Measurements from ENCODE around the gene ABCC9.
"Not testable (repeated sequence)": the region's sequence is repeated elsewhere in the genome, so short reads cannot be mapped to it uniquely, and the experiment has no call there.

ABCC9 gene

GRCh38 chr12:21815306-21816062 is 125.7 kb downstream of the ABCC9 start:
- no peak for DNase-seq (ENCODE audit: low read depth)

GRCh38 chr12:21814814-21815213 is 126.4 kb downstream of the ABCC9 start:
- DNase-seq (ENCODE audit: low read depth), result no peak

DNA sequence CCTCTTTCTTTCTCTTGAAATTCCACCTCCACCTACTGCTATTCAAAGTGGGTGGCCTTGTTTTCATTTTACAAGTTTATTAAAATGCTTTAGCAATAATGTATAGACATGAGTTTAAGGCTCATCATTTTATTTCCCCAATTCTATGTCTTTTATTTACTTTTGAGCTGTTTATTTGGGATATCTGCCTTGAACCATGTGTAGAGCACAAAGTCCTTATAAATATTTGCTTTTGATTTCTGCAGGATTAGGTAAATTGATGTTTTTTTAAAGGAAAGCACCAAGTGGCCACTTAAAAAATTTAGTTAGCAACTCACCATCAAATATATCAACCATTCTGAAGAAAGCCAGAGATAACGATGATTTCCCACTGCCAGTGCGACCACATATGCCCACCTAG is 126.9 kb downstream of the ABCC9 start:
- no peak for DNase-seq (ENCODE audit: low read depth)

DNA sequence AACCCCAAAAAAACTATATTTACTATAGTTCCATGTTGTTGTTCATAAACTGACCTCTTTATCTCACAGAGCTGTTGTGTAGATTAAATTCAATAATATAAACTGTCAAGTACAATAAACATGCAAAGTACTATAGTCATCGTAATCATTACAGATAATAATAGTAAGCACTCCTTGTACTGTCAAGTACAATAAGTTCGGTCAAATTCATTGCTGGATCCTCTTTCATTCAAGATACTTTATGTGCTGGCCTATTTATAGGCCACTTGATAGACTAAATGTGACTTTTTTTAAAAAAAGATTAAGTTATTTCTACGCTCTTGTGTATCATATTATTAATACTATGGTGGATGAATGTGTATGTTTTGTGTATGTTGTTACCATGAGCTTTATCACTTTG is 127.5 kb downstream of the ABCC9 start:
- DNase-seq (ENCODE audit: low read depth), result no peak

GRCh38 chr12:21813125-21813524 is 128.1 kb downstream of the ABCC9 start:
- no peak for DNase-seq (ENCODE audit: low read depth)

DNA sequence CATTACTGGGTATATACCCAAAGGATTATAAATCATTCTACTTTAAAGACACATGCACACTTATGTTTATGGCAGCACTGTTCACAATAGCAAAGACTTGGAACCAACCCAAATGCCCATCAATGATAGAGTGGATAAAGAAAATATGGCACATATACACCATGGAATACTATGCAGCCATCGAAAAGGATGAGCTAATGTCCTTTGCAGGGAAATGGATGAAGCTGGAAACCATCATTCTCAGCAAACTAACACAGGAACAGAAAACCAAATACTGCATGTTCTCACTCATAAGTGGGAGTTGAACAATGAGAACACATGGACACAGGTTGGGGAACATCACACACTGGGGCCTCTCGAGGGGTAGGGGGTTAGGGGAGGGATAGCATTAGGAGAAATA is 128.9 kb downstream of the ABCC9 start:
- DNase-seq (ENCODE audit: low read depth), result not testable (repeated sequence)

GRCh38 chr12:21809100-21809499 is 132.1 kb downstream of the ABCC9 start:
- no peak for DNase-seq (ENCODE audit: low read depth)

DNA sequence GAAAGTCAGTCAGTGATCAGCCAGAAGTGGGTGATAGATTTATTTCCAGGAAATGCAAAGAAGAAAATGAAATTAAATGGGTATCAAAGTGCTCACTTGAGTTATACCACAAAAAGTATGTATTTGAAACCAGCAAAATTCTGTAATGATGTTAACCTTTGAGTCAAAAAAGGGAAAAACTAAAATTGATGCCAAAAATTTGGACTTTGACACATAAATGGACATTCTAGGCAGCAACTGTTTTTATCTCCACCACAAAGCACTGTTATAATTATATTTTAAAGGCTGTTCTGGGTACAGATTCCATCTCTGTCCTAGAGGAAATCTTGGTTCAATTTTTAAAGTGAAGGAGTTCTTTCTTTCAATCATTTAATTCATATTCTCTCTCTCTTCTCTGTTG is 135.0 kb downstream of the ABCC9 start:
- no peak for DNase-seq (ENCODE audit: low read depth)

DNA sequence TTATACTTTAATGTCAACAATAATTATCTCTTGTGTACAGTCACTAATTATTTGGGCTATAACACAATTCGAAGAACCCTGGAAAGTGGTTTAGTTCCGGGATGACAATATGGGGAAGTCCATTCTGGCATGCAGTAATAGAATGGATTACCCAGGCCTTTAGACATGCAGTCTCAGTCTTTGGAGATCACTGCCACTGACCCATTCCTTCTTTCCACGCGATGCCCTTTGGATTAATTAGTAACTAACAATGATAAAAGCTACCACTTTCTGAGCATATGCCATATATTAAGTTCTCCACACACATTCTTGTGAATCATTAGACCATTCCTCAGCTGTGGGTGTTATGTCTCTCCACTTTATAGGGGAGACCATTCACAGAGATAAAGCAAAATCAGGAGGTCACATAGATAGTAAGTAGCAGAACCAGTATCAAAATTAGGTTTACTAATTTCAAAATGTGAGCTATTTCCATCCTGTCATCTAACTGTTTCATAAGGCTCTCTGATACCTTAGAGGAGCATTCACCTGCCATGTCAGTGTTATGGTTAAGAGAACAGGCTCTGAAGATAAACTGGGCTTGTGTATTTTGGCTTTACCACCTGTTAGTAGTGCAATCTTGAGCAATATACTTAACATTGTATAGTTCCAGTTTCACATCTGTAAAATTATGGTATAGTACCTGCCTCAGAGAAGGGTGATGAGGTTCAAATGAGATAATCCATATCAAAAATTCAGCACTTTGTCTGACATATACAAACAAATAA is 139.5 kb downstream of the ABCC9 start:
- no peak for DNase-seq (ENCODE audit: low read depth)

- no peak for DNase-seq (ENCODE audit: low read depth)
Observed at GRCh38 chr12:21800011-21800410, 141.2 kb downstream of the ABCC9 start.

- DNase-seq (ENCODE audit: low read depth), result no peak
Observed at GRCh38 chr12:21797539-21797938, 143.7 kb downstream of the ABCC9 start.

DNA sequence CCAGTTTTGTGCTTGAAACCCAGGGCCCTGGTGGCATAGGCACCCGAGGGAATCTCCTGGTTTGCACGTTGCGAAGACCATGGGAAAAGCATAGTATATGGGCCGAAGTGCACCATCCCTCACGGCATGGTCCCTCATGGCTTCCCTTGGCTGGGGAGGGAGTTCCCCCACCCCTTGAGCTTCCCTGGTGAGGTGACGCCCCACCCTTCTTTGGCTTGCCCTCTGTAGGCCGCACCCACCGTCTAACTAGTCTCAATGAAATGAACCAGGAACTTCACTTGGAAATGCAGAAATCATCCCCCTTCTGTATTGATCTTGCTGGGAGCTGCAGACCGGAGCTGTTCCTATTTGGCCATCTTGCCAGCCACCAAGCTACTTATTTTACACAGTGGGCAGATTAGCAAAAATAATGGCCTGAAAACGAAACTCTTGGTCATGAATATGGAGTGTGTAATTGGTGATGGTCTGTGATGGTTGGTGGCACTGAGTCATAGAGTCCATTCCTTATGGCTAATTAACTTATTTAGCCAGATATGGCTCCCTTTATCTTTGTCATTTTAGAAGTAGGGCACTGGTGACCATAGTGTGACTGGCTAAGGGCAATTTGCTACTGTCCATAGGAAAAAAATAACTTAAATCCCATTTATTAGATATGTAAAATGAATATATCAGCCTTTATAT is 145.4 kb downstream of the ABCC9 start:
- no peak for DNase-seq (ENCODE audit: low read depth)

DNA sequence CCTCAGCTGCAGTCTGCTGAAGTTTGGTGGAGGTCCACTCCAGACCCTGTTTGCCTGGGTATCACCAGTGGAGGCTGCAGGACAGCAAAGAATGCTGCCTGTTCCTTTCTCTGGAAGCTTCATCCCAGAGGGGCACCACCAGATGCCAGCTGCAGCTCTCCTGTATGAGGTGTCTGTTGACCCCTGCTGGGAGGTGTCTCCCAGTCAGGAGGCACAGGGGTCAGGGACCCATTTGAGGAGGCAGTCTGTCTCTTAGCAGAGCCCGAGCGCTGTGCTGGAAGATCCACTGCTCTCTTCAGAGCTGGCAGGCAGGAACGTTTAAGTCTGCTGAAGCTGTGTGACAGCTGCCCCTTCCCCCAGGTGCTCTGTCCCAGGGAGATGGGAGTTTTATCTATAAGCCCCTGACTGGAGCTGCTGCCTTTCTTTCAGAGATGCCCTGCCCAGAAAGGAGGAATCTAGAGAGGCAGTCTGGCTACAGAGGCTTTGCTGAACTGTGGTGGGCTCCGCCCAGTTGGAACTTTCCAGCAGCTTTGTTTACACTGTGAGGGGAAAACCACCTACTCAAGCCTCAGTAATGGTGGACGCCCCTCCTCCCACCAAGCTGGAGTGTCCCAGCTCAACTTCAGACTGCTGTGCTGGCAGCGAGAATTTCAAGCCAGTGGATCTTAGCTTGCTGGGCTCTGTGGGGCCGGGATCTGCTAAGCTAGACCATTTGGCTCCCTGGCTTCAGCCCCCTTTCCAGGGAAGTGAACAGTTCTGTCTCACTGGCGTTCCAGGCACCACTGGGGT is 146.2 kb downstream of the ABCC9 start:
- DNase-seq (ENCODE audit: low read depth), result not testable (repeated sequence)

- not testable (repeated sequence) for DNase-seq (ENCODE audit: low read depth)
Observed at GRCh38 chr12:21789687-21790086, 151.5 kb downstream of the ABCC9 start.

DNA sequence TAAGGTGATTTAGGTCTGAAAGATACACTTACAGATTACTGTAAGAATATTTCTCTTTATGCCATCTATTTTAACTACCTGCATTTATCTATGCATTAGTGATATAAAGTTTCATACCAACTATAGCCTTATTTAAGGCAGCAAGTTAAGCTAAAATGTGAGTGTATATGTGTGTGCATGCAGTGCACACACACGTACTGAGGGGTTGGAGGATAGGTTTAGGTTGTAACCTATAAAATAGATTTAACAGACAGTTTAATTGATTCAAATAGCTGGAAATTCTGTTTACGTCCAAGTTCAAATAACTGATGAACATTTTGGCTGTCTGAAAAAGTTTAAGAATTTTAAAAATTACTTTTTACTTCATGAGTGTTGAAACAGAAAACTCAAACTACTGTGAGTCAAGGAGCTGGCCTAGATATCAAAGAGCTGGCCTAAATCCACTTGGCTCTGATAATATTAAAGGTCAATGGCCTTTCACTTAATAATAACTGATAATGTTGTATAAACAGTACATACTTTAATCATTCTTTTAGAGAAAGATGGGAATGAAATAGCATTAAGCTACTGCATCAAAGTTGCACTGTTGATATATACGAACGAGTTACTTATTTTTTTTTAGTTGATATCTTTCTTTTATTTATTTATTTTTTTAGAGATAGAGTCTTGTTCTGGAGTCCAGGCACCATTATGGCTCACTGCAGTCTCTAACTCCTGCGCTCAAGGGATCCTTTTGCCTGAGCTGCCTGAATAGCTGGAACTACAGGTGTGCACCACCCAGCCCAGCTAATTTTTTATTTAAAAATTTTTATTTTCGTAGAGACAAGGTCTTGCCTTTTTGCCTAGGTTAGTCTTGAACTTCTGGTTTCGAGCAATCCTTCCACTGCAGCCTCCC is 152.9 kb downstream of the ABCC9 start:
- no peak for DNase-seq (ENCODE audit: low read depth)

GRCh38 chr12:21786041-21786531 is 155.1 kb downstream of the ABCC9 start:
- no peak for DNase-seq (ENCODE audit: low read depth)

DNA sequence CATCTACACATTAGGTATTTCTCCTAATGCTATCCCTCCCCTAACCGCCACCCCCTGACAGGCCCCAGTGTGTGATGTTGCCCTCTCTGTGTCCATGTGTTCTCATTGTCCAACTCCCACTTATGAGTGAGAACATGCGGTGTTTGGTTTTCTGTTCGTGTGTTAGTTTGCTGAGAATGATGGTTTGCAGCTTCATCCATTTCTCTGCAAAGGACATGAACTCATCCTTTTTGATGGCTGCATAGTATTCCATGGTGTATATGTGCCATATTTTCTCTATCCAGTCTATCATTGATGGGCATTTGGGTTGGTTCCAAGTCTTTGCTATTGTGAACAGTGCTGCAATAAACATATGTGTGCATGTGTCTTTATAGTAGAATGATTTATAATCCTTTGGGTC is 158.5 kb downstream of the ABCC9 start:
- DNase-seq (ENCODE audit: low read depth), result not testable (repeated sequence)

DNA sequence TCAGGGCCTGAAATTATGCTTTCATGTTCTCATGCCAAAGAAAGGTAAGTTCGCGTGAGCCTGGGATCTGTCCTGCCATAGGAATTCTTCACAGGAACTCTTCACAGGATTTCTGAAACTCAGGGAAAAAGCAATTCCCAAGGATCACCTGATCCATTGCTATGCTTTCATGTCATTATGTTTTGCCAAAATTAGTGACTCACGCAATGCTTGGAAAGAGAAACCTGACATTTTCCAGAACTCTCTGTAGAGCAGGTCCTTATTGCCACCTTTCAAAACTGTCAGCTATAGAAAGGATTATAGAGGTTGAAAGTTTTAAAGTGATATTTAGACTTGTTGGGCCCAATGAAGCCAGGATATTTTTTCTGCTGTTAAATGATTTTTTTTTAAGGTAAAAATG is 160.4 kb downstream of the ABCC9 start:
- DNase-seq (ENCODE audit: low read depth), result no peak

GRCh38 chr12:21776175-21776574 is 165.1 kb downstream of the ABCC9 start:
- DNase-seq (ENCODE audit: low read depth), result no peak

- no peak for DNase-seq (ENCODE audit: low read depth)
Observed at GRCh38 chr12:21775133-21775820, 165.9 kb downstream of the ABCC9 start.

Data from non-pigmented ciliary epithelial cell (primary cell).